HEK293T (cell line): Measurements from ENCODE around the gene TAS2R38.

Experiments used
- BHLHE40 ChIP-seq: fragments of 450-650 bp; IDR thresholded peaks from 2 replicates; pipeline ENCODE4 v1.6.1; 2016; ENCODE audit warnings: mild to moderate bottlenecking, moderate library complexity, borderline replicate concordance
- ELF4 ChIP-seq: fragments of 450-650 bp; IDR thresholded peaks from 2 replicates; pipeline ENCODE4 v1.6.1; 2017; ENCODE audit warnings: antibody characterized with exemption
- FOXK2 ChIP-seq: fragments of 450-650 bp; IDR thresholded peaks from 2 replicates; pipeline ENCODE4 v1.6.1; 2016; ENCODE audit warnings: mild to moderate bottlenecking
- FOXM1 ChIP-seq: fragments of 450-650 bp; IDR thresholded peaks from 2 replicates; pipeline ENCODE4 v1.6.1; 2017; ENCODE audit warnings: mild to moderate bottlenecking, borderline replicate concordance
- LEF1 ChIP-seq: fragments of 450-650 bp; IDR thresholded peaks from 2 replicates; pipeline ENCODE4 v1.6.1; 2017; ENCODE audit warnings: mild to moderate bottlenecking, borderline replicate concordance
- SP1 ChIP-seq: fragments of 450-650 bp; IDR thresholded peaks from 2 replicates; pipeline ENCODE4 v1.6.1; 2017
- SUZ12 ChIP-seq: fragments of 450-650 bp; IDR thresholded peaks from 2 replicates; pipeline ENCODE4 v1.6.1; 2016; ENCODE audit warnings: mild to moderate bottlenecking
- TARDBP ChIP-seq: fragments of 450-650 bp; IDR thresholded peaks from 2 replicates; pipeline ENCODE4 v1.6.1; 2016
- ZNF384 ChIP-seq: fragments of 450-650 bp; IDR thresholded peaks from 2 replicates; pipeline ENCODE4 v1.6.1; 2016
- TF ChIP-seq, protein P1 (sequence below): fragments of 450-650 bp; IDR thresholded peaks from 2 replicates; pipeline ENCODE4 v1.6.1; 2016

DNA sequence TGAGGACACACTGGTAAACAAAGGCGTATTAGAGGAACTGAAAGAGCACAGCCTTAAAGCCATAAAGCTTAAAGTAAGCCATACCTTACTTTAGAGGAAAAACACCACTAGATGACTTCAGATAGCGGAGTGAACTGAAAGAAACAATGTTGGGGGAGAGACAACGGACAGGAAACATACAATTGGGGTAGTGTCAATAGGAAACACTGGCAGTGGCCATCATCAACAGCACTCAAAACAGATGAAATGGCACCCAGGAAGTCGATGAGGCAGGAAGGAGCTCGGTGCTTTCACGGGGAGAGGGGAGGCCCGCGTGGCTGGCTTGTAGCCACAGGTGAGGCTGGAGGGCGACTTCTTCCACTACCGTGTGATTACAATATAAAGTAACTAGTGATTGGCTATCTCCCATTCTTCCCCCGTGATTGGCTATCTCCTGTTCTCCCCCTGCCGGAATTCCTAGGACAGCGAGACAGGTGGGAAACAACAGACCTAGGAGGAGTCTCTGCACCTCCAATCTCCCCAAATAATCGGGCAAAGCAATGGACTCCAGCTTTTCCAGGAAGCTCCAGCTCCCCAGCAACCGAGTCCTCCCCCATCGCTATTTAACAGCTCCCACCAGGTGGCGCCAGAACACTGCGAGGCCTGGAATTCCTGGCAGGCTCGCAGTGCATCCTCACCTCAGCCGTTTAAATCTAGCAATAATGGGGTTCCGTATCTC lies 2.4 kb upstream of the TAS2R38 start:
- TF ChIP-seq BHLHE40 (no peak), SUZ12 (no peak), FOXM1 (no peak), TARDBP (no peak), LEF1 (no peak), SP1 (no peak), ELF4 (no peak), ZNF384 (no peak), FOXK2 (no peak)
- TF ChIP-seq, protein P1, sequence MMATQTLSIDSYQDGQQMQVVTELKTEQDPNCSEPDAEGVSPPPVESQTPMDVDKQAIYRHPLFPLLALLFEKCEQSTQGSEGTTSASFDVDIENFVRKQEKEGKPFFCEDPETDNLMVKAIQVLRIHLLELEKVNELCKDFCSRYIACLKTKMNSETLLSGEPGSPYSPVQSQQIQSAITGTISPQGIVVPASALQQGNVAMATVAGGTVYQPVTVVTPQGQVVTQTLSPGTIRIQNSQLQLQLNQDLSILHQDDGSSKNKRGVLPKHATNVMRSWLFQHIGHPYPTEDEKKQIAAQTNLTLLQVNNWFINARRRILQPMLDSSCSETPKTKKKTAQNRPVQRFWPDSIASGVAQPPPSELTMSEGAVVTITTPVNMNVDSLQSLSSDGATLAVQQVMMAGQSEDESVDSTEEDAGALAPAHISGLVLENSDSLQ = no peak
